DMS53 (cell line): Measurements from ENCODE around the gene CHN2.
A peak's percentile ranks its signal among the peaks of the same experiment; 100 is the strongest.

Experiments used
- DNase-seq: peaks from one replicate; lab custom pipeline; 2025; lab: John Stamatoyannopoulos, UW

CHN2 gene

DNA sequence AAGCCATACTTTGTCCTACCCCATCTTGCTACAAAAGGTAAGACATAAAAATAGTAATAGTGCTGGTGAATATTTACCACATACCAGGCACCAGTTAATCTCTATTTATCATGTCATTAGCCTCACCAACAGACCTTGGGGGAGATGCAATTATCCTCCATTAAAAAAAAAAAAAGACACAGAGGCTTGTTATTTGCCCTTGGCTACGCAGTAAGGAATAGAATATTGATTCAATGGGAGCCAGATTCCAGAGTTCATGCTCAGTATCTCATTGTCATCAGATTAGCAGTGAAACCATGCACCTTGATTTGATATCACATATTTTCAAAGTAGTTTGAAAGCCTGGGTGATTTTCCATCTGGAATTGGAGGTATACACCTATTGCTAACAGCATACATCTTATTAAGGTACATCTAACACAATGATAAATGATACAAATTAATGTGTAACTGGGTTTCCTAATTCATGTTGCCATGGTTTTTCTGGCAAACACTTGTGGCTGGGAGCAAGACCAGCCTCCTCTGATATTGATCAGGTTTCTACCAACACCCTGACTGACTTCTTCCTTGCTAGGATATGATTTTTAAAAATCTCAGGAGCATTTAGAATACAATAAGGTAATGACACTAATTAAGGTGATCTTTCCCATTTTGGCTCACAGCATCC, 301.9 kb downstream of the CHN2 start:
- no peak for DNase-seq

DNA sequence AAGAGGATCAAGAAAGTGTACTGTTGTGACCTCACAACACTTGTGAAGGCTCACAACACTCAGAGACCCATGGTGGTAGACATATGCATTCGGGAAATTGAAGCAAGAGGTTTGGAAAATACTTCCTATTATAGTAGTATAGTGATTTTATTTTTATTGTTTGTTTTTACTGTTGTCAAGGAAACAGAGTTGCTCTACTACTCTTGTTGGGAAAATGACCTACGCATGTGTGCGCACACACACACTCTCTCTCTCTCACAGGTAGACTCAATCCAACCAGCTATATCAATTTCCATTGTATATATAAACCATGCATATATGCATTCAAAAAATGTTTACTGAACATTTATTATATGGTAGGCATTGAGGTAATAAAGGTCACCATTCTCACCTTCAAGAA, 305.4 kb downstream of the CHN2 start:
- DNase-seq = peak; percentile 66

DNA sequence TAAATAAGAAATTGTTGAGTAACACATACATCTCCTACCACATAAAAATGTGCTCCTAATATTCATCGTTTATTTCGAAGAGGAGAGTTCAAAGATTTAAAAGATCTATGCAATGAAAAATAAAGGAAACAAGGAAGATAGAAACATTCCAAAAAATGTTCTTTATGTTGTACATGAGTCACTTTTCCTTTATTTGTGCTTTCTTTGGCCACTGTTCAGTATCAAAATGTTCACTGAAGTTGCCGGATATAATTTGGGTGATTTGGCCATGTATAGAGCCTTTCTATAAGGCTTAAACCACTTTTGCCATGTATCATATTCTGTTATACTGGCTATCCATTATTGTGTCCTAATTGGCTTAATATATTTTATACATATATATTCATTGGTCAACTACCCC, 306.1 kb downstream of the CHN2 start:
- no peak for DNase-seq

DNA sequence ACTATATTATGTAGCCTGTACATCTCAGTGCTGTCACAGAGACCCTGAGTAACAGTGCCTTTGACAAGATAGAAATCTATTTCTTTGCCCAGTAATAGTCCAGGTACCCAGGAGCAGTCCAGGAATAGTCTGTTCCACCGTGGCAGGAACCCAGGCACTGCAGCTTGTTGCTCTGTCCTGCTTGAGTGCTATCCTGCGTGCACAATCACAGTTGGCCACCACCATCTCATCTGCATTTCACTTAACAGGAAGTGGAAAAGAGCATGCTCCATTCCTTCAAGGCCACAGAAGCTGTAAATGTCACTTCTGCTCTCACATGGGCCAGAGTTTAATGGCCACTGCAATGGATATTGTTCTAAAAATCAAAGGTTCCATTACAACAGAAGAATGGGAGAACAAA, 307.6 kb downstream of the CHN2 start:
- DNase-seq = no peak

DNA sequence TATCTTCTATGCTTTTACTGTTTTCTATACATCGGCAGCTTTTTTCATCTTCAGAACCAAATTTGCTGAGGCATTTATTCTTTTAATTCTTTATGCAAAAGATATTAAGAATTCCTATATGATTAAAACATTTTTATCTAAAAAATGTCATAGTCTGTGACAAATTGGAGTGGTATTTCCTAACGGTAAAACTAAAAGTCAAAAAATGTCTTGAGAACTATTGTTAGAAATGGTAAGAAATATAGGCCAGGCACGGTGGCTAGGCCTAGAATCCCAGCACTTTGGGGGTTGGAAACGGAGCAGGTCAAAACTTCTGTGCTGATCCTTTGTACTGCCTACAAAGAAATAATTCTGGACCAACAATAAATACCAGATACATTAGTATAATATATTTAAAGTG, 311.4 kb downstream of the CHN2 start:
- no peak for DNase-seq

DNA sequence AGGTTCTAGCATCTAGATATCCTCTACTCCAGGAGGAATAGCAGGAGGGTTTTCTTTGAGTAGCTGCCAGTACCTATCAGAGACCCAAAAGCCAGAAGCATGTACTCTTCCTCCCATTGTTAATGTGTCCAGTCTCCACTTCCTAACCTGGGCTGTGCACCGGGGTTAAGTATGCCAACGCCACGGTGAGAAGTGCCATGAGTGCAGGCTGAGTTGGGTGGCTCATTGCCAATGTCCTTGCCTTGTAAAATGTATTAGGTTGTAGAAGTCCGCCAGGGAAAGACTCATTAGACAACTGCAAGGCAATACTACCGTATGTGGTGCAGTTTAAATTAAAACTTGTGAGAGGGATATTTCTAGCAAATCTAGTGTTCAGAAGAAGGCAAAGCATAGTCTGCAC, 314.0 kb downstream of the CHN2 start:
- DNase-seq = no peak

DNA sequence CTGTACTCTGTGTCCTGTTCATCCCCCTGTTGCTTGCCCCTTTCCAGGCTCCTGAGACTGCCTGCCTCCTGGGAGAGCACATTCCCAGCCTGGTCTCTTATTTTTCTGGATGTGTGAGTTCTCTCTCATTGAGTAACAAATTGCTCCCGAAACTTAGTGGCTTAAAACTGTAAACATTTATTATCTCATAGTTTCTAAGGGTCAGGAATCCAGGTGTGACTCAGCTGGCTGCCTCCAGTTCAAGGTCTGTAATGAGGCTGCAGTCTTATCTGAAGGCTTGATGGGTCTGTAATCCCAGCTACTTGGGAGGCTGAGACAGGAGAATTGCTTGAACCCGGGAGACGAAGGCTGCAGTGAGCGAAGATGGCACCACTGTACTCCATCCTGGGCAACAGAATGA, 315.5 kb downstream of the CHN2 start:
- no peak for DNase-seq

DNA sequence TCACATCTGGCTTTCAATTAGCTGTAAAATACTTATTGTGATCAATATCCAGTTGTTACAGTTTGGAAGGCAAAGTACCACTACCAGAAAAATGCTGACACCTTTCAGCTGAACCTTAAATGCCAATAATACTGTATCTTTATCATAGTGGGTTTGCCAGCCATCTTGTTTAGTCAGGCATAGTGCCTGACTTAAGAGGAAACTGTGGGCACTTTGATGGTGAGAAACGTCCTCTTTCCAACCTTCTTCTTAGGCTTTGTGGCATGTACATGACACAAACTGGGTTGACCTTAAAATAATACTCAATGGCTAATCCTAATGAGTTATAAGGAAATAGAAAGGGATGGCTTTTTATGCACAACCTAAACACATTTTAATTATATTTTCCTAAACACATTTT, 316.8 kb downstream of the CHN2 start:
- DNase-seq = no peak

DNA sequence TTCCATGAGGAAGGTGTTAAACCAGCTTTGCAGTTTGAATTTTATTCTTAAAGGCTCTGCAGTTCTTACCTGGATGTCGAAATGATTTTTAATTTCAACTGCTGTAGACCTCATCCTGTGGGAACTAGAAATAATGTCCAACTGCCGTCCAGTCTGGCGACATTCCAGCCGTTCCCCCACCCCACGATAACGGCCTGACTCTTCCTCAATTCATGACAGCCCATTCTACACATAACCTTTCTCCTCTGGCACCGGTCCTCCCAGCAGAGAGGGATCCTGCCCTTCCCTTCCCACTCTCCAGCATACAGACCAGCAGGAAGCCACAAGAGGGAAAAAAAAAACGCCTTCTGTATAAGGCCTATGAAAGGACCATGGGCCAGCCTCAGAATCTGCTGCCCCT, 317.3 kb downstream of the CHN2 start:
- DNase-seq = no peak

DNA sequence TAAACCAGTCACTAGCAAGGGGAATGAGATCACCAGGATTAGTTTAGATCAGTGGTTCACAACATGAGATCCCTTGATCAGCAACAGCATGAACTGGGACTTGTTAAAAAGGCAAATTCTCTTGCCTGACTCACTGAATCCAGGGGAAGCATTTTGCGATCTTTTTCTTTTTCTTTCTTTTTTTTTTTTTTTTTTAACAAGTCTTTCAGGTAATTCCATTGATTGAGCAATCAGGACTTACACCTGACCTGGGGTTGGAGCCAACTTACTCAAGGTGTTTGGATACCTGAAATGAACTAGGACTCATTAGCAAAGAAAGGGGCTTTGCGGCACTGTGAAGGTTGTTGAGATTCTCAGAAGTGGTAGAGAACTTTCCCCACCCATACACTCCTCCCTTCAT, 321.9 kb downstream of the CHN2 start:
- no peak for DNase-seq

DNA sequence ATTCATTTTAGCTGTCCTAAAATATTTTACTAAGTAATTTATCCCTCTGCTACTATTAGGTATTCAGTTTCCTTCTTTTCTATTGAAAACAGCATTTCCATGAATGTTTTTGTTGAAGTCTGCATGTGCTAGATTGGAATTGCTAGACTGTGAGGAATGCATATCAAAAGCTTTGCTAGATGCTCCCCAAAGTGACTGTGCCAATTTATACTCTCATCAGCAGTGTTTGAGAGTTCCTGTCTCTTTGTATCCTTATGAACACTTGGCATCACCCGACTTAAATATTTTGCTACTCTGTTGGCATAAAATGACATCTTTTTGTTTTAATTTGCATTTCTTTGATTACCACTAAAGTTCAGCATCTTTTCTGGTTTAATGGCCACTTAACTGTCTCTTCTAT, 324.0 kb downstream of the CHN2 start:
- no peak for DNase-seq

DNA sequence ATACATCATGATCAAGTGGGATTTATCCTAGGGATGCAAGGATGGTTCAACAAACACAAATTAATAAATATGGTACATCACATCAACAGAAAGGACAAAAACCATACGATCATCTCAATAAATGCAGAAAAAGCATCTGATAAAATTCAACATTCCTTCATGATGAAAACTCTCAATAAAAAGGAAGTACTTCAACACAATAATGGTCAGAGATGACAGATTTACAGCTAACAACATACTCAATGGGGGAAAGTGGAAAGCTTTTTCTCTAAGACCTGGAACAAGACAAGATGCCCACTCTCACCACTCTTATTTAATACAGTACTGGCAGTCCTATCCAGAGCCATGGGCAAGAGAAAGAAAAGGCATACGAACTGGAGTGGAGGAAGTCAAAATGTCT, 329.2 kb downstream of the CHN2 start:
- no peak for DNase-seq

DNA sequence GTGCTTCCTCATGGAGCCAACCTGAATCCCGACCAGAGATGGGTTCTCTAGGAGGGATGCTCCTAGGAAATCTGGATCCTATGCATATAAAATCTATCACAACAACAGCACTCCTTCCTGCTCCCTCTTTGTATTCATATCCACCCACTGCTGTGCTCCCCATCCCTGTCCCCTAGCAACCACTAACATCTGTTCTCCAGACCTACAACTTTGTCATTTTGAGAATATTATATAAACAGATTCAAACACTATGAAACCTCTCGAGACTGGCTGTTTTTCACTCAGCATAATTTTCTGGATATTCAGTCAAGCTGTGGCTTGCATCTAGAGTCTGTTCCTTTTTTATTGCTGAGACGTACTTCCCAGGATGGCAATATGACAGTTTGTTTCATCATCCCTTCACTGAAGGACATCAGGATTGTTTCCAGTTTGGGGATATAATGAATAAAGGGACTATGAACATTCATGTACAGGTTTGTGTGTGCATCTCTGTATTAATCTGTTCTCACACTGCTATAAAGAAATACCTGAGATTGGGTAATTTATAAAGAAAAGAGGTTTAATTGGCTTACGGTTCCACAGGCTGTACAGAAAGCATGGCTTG, 333.0 kb downstream of the CHN2 start:
- no peak for DNase-seq

DNA sequence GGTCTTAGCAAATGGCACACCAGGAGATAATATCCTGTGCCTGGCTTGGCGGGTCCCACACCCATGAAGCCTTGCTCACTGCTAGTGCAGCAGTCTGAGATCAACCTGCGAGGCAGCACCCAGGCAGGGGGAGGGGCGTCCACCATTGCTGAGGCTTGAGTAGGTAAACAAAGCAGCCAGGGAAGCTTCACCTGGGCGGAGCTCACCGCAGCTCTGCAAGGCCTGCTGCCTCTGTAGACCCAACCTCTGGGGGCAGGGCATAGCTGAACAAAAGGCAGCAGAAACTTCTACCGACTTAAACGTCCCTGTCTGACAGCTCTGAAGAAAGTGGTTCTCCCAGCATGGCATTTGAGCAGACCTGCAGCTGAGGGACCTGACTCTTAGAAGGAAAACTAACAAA, 334.0 kb downstream of the CHN2 start:
- DNase-seq = peak; percentile 27
